GM12872 (cell line): Measurements from ENCODE around the gene KLHL33.

Source experiments
- TF ChIP-seq, protein P1 (sequence below): IDR thresholded peaks from 3 replicates; pipeline ENCODE4 v1.5.1; 2011; ENCODE audit warnings: low read depth, mild to moderate bottlenecking, low read length, moderate library complexity; ENCODE audit not compliant: insufficient read depth

Gene KLHL33

DNA sequence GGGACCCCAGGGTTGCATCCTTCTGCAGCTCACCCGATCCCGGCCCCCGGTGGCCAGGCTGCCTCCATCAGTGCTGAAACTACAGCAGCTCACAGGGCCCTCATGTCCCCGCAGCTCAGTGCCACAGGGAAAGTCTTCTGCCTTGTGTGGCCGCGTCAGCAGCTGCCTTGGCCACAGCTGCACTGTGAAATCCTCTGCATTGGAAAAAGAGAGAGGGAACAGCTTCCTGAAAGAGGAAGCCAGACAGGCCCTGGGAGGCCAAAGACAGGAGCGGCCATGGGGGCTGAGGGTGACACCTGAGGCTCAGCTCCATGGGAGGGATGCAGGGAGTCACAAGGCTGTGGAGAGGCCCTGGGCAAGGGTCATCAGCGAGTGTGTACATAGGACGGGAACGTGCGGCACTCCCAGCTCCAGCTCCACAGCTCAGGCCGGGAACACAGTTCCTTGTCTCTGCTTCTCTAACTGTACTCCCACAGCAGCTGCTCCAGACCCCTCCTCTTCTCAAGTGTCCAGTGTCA is 59.8 kb downstream of the KLHL33 start:
- TF ChIP-seq, protein P1, sequence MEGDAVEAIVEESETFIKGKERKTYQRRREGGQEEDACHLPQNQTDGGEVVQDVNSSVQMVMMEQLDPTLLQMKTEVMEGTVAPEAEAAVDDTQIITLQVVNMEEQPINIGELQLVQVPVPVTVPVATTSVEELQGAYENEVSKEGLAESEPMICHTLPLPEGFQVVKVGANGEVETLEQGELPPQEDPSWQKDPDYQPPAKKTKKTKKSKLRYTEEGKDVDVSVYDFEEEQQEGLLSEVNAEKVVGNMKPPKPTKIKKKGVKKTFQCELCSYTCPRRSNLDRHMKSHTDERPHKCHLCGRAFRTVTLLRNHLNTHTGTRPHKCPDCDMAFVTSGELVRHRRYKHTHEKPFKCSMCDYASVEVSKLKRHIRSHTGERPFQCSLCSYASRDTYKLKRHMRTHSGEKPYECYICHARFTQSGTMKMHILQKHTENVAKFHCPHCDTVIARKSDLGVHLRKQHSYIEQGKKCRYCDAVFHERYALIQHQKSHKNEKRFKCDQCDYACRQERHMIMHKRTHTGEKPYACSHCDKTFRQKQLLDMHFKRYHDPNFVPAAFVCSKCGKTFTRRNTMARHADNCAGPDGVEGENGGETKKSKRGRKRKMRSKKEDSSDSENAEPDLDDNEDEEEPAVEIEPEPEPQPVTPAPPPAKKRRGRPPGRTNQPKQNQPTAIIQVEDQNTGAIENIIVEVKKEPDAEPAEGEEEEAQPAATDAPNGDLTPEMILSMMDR, result no peak
